ENCODE data around the gene SIRT4.
"Not testable (repeated sequence)": the region's sequence is repeated elsewhere in the genome, so short reads cannot be mapped to it uniquely, and the experiment has no call there.

SIRT4 gene, protein sequence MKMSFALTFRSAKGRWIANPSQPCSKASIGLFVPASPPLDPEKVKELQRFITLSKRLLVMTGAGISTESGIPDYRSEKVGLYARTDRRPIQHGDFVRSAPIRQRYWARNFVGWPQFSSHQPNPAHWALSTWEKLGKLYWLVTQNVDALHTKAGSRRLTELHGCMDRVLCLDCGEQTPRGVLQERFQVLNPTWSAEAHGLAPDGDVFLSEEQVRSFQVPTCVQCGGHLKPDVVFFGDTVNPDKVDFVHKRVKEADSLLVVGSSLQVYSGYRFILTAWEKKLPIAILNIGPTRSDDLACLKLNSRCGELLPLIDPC

DNA sequence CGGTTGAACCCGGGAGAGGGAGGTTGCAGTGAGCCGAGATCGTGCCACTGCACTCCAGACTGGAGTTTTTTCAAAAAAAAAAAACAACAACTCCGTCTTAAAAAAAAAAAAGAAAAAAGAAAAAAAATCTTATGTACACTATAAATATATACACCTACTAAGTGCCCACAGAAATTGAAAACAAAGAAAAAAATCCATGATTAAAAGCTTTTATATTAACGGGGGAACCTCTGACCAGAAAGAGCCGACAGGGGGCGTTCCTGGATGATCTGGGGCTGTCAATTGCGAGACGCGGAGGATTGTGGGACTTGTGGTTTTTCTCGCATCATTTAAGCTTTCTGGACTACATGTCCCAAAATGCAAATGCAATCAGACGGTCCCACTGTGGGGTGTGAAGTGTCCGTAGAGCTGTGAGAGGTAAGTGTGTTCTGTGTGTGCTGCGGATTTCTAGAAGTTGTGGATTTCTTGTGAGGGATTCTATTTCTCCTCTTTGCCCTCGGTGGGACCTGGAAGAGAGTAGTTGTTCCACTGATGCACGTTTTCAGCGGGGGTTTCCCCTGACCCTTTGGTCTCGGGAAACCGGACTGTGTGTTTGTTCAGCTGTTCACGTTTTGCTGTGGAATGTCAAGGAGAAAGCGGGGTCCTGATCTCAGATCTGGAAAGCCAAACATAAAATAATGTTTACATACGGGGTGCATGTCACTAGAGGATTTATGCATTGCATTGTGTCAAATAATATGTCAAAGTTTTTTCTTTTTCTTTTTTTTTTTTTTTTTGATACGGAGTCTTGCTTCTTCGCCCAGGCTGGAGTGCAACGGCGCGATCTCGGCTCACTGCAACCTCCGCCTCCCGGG is at the start of gene SIRT4:
TSS of gene SIRT4 (plus strand) at position 360 of the 854 bp plus-strand sequence. CDS start 1,241 bp downstream, outside the sequence.
- DNase-seq = peak; percentile 76

DNA sequence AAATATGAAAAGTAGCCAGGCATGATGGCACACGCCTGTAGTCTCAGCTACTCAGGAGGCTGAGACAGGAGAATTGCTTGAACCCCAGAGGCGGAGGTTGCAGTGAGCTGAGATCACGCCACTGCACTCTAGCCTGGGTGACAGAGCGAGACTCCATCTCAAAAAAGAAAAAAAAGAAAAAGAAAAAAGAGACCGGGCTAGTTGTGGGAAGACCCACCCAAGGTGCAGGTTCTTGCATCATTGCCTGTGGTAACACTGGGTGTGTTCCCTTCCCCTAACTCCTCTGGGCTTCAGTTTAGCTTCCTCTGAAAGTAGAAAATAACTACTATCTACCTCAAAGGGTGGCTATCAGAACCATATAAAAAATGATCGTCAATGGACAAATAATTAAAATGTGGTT is 48.8 kb upstream of the SIRT4 start:
- DNase-seq = not testable (repeated sequence)

DNA sequence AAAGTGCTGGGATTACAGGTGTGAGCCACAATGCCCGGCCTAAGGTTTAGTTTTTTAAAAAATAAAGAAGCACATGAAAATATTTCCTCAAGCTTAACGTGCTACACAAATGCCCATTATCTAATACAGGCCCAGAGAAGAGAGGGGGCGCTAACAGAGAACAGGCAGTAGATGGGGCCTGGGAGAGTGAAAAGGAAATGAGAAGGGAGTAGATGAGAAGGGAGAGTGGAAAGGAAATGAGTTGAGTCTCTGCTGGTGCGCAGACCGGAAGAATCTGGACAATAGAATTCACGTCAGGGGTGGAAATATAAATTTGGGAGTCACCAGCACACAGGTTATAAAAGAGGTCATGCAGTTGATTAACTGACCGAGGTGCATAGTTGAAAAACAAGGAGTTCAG is 47.3 kb upstream of the SIRT4 start:
- DNase-seq = no peak

DNA sequence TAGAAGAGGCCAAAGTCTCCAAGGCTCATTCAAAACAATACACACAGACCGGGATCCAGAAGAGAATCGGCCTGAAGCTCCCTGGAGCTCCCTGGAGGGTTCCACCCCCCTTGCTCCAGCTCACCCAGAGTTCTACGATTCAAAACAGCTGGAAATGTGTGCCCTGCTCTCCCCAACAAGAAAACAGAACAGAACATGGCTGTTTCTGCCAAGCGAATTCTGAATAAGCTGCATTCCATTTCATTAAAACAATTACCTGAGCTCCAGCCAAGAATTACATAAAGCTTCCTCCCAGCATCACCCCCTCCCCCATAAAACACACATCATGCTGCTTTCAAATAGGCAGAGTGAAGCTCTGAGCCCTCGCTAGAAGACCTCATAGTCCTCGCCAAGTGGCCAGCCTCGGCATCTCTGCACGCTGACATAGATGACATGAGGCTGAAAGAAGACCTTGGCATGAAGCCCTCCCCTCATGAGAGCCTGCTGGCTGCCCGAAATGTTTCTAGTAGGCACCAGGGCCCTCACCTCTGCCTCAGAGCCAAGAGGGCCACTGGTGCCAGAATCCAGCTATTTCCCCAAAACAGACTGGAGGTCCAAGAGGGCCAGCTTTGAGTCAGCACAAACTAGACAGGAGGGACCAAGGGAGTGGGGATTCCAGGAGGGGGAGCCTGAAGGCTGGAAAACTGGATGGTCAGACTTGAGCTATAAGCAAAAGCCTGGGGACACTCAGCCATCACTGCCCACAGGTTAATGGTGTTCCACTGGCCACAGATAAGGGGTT is 44.9 kb upstream of the SIRT4 start:
- no peak for DNase-seq

DNA sequence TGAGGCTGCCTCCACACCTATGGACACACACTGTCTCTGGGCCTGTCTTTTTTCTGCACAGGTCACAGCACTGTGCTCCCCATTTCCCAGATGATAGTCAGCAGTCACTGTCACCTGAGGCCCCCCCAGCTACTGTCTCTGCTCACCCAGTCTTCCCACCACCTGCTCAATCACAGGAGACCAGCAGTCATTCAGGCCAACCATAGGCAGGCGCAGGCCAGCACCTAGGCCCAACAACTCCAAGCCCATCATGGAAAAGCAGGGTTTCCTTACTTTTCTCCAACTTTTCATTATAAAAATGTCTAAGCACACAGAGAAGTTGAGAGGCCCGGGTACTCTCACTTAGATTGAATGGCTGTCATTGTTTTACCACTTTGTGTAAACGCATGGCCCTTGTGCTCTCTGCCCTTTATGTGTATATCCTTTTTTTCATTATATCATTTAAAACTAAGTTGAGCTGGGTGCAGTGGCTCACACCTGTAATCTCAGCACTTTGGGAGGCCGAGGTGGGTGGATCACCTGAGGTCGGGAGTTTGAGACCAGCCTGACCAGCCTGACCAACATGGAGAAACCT is 43.7 kb upstream of the SIRT4 start:
- no peak for DNase-seq

DNA sequence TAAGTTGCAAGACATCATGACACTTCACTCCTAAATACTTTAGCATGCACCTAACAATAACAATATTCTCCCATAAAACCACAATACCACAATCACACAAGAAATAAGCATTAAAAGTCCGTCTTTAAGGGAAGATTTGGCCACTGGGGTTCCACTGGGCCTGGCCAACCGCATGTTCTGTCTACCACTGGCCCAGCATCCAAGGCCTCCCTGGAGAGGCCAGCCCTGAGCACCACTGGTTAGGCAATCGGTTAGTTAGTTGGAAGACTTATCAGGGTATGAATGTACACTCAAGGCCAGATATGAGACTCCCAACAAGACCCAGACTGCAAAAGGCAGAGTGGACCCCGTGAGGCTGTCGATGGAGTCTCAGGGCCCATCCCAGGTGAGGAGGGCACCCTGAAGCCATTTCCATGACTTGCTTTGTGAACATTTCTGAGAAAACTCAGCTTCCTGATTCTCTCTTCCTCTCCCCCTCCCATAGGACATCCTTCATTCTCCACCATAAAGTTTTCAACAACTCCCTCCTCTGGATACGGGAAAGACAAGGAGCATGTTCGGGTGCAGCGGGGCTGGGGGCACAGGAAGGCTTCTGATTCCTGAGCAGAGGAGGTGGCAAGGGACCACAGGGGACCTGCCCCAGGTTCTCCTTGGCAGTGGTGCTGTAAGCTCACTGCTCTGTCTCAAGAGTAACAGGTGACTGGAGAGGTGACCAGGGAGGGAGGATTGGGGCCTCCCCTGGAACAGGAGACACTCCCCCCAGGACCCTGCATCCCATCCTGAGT is 42.5 kb upstream of the SIRT4 start:
- no peak for DNase-seq

DNA sequence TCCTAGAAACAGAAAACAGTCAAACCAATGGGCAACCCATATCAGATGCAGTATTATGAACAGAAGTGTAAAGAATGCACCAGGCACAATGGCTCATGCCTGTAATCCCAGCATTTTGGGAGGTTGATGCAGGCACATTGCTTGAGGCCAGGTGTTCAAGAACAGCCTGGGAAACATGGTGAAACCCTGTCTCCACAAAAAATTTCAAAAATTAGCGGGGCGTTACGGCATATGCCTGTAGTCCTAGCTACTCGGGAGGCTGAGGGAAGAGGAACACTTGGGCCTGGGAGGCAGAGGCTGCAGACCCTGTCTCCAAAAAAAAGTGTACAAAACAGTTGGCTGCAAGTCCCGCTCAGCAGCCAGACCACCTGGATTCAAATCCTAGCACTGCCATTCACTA is 41.5 kb upstream of the SIRT4 start:
- DNase-seq = no peak

DNA sequence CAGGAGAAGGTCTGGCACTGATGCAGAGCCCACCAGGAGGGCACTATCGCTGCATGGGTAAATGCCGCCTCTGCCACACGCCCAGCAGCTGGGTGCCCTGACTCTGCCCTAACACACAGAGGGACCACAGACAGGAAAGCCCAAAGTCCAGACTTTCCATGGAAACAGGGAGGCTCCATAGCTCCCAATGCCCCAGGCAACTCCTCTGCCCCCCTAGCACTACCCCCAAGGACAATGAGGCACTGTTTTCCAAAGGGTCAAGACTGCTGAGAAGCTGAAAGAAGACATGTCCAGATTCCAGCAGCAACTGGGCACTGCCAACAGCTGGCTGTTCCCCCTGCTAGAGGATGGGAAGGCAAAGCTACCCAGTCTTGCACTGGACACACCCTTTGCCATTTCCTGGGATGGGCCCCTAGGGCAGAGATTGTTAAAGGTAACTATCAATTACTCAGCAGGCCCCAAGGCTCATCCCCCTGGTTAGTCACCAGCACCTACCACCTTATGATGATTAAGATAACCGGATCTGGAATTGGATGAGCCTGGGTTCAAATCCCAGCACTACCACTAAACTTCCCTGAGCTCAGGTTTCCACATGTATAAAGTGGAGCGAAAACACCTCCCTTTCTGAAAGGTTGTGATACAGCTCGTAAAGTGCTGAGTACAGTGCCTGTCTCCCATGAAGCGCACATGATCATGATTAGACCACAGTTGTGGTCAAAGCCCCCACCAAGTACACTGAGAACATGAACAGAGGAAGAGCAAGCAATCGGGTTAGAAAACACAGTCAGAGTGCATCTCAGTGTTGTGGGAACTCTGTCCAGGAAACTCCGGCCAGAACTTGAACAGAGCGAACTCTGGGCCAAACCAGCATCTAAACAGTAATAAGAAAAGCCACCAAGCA is 39.9 kb upstream of the SIRT4 start:
- no peak for DNase-seq

DNA sequence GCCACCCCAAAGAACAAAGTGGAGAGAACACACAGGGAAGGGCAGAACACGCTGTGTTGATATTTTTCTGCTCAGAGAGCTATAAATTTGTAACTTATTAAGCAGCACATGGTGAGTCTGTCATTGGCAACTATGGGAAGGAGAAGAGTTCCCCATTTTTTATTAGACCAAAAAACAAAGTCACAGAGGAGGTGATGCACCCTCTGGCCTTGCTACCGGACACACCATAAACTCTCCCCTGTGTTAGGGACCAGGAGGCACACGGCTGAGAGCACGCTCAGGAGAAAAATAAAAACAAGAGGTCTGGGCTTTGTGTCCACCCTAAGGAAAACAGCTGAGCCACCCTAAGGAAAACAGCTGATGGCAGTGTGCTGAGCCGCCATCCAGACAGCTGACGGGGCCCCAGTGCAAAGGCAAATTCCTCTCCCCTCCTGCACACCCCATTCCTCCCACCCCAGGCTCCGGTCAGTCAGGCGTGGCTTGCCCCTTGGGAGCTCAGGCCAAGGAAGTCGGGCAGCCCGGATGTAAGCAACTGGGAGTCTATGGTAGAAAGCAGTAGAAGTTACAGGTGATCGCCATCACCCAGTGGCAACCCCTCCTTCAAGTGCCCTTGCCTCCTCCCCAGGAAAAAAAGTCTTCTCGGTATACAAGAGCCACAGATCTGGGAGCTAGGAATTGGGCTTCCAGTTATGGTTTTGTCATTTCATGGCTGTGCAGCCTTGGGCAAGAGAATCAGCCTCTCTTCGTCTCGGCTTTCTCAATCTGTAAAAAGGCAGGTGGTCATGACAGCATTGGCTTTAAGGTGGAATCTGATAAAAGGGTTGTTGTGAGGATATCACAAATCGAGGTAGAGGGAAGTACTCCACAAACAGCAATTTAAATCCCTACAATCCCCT is 39.0 kb upstream of the SIRT4 start:
- no peak for DNase-seq

DNA sequence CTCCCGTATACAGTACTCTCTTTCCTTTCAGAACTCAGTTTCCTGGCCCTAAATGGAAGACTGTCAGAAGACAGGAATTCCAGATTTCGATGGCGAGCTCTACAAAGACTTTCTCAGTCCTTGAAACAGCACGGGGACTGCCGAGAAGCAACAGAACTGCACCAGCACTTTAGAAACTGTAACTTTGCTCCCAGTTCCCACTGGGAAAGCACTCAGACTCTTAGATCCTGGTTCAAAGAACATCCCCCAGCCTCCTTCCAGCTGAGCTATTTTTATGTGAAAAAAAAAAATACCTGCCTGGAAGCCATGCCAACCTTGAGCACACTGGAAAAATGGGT is 38.4 kb upstream of the SIRT4 start:
- no peak for DNase-seq

DNA sequence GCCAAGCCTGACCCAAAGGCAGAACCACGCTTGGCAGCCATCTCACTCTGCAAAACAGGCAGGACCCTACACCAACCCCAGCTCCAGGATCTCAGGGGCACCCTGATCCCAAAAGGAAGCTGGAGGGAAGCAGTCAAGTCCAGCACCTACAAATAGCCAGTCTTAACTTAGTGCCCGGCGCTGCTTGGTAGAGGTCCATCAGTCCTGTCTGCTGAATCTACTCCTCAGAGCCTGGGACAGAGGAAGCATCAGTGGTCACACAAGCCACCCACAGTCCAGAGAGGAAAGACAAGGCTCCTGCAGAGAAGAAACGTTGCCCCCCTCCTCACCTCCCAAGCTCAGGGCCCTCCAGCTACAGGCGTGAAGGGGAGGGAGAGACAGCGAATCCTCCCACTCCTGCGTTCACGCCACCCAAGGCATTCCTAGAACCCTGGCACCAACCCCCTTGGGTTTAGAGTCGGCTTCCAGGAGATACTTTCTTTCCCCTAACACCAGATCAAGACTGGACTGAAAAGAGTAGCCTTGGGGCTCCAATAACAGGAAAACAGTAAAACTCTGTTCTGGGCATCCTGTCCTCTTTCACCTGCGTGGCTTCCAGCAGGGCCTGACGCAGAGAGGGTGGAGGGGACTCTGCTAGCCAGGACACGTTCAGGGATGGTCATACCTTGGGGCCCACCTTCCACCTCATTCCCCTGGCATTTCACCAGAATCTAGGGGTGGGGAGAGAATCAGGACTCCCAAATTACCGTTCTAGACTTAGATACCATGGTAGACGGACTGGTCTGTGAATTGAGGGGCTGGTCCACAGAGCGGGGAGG is 37.8 kb upstream of the SIRT4 start:
- no peak for DNase-seq

DNA sequence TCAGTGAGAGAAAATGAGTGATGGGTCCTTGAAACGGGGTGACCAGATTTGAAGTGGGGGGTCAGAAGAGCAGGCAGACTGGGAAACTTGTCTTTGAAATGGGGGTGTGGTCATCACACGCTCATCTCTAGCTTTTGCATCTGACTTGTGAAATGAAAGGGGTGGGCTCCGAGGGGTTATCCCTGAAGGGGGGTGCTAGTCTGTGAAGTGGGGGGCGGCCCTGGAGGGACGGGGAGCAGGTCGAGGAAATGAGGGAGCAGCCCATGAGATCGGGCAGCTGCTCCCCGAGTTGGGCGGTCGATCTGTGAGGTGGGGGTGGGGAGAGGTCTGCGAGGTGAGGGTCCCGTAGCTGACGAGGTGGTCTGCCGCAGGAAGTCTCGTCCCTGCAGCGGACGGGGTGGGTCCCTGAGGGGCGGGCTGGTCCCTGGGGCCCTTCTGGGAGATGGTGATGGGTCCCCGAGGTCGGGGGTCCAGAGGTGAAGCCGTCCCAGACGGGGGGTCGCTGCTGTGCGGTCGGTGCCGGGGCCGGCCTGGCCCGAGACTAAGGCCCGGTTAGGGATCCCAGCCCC is 37.1 kb upstream of the SIRT4 start:
- DNase-seq = no peak

DNA sequence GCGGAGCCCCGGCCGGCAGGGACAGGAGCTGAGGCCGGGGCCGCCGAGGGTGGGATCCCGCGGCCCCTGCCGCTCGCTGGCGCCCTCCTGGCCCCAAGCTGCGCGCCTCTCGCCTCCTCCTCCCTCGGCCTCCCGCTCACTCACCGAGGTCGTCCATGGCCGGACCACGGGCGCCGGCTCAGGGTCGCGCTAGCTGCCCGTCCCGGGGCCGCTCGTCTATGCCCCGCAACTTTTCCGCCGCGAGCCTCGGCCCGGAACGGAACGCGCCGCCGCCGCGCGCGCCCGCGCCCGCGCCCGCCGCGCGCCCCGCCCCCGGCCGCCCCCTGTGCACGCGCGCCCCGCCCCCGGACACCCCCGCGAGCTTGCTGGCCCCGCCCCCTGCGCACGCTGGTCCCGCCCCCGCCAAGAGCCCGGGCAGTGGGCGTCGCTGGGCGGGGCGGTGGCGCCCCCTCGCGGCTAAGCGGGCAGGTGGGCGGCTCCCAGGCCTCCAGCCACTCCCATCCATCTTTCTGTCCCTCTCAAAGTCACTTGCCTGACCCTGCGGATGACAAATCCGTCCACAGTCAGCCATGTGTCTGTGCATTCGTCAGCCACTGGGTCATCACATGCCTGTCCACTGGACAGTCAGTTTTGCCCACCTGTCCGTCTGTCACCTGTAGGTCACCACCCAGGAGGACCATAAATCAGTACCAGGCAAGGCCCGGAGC is 36.5 kb upstream of the SIRT4 start, which contains the start of gene PXN:
TSS of gene PXN (minus strand) at position 258 of the 707 bp plus-strand sequence. CDS start at position 157, 101 bp downstream.
- peak; percentile 88 for DNase-seq

DNA sequence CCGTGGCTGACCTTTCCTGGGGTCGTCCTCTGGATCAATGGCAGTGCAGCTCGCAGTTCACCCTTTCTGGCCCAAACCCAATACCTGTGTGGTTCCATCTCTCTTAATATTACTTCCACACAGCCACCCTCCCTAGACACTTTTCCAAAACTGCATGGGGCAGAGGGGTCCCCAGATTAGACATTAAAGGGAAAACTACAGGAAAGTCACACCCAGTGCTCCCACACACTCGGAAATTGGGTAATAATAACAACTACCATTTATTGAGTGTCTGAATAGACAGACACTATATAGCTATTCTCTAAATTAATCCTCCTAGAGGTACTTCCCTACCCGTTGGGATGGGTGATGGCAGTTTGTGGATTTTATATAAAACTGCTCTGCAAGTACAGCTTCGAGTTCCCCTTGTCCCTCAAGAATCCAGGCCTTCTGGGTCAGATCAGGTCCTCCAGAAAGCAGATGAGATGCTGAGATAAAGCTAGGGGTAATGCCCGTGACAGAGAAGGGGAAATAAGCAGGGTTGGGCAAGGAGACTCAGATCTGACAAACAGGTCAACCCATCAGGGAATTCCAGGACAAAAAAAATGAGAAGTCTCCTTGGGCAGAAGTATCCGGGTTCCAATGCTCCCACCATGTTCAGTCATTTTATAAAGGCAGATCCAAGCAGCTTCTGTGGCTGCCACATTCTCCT is 35.8 kb upstream of the SIRT4 start:
- DNase-seq = no peak

DNA sequence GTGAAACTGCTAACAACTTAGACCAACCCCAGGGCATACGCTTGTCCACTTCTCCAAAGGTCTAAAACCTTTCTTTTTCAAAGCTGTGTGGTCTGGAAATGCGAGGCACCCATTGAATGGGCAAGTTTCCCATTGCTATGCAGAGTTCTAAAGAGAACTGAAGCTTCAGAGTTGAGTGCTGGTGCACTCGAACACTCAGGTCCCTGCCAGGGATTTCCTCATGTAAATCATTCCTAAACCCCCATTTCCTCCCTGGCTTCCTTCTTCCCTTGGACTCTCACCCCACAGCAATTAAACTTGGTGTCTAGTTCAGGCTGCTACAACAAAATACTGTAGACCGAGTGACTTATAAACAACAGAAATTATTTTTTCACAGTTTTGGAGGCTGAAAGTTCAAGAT is 34.4 kb upstream of the SIRT4 start:
- no peak for DNase-seq

DNA sequence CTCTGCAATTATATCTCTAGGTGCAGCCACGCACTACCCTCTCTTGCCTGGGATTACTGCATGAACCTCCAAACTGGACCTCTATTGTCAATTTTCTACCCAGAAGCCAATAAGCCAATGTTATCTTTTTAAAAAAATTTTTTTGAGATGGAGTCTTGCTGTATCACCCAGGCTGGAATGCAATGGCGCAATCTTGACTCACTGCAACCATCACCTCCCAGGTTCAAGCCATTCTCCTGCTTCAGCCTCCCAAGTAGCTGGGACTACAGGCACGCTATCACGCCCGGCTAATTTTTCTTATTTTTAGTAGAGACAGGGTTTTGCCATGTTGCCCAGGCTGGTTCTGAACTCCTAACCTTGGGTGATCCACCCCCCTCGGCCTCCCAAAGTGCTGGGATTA is 25.4 kb upstream of the SIRT4 start:
- DNase-seq = no peak
